ENCODE measurements around the gene STX8.

Gene STX8

GRCh38 chr17:9371019-9371418 is 204.6 kb downstream of the STX8 start:
- no peak for TF ChIP-seq CTCF (IDR thresholded peaks at IDR 0.05)

- TF ChIP-seq CTCF (IDR thresholded peaks at IDR 0.05): no peak
These were observed 205.2 kb downstream of the STX8 start for GRCh38 chr17:9370467-9370866.

GRCh38 chr17:9368631-9369030 is 207.0 kb downstream of the STX8 start:
- no peak for TF ChIP-seq CTCF (IDR thresholded peaks at IDR 0.05)

GRCh38 chr17:9367156-9367555 is 208.5 kb downstream of the STX8 start:
- TF ChIP-seq CTCF (IDR thresholded peaks at IDR 0.05): no peak

GRCh38 chr17:9364837-9365430 is 210.7 kb downstream of the STX8 start:
- TF ChIP-seq CTCF (IDR thresholded peaks at IDR 0.05): no peak

GRCh38 chr17:9363440-9364350 is 211.9 kb downstream of the STX8 start:
- TF ChIP-seq CTCF (IDR thresholded peaks at IDR 0.05): no peak

- TF ChIP-seq CTCF (IDR thresholded peaks at IDR 0.05): no peak
These were observed 214.2 kb downstream of the STX8 start for GRCh38 chr17:9361188-9361955.
